Dedifferentiated amniotic fluid mesenchymal stem cell (primary cell): ENCODE measurements around the gene PHLPP1.
A peak's percentile ranks its signal among the peaks of the same experiment; 100 is the strongest.

Source experiments
- DNase-seq: peaks from one replicate; pipeline ENCODE4 v3.0.0-alpha.2; 2016; ENCODE audit errors: extremely low spot score

The PHLPP1 gene

GRCh38 chr18:62979900-62980299 is 264.6 kb downstream of the PHLPP1 start:
- no peak for DNase-seq

GRCh38 chr18:62981566-62981965 is 266.2 kb downstream of the PHLPP1 start:
- DNase-seq = no peak

- DNase-seq = peak; percentile 53
These were observed 267.4 kb downstream of the PHLPP1 start for GRCh38 chr18:62982600-62983251.

GRCh38 chr18:62984656-62985315 is 269.4 kb downstream of the PHLPP1 start:
- no peak for DNase-seq

GRCh38 chr18:62986490-62986889 is 271.1 kb downstream of the PHLPP1 start:
- no peak for DNase-seq

GRCh38 chr18:62987055-62987830 is 271.9 kb downstream of the PHLPP1 start:
- no peak for DNase-seq

- DNase-seq = no peak
These were observed 272.5 kb downstream of the PHLPP1 start for GRCh38 chr18:62987859-62988258.

- no peak for DNase-seq
These were observed 273.1 kb downstream of the PHLPP1 start for GRCh38 chr18:62988471-62988870.

GRCh38 chr18:62989195-62989594 is 273.9 kb downstream of the PHLPP1 start:
- no peak for DNase-seq

- DNase-seq = no peak
These were observed 275.3 kb downstream of the PHLPP1 start for GRCh38 chr18:62990653-62991052.

GRCh38 chr18:62991389-62991788 is 276.0 kb downstream of the PHLPP1 start:
- DNase-seq = no peak

- no peak for DNase-seq
These were observed 276.6 kb downstream of the PHLPP1 start for GRCh38 chr18:62991959-62992358.

- no peak for DNase-seq
These were observed 277.6 kb downstream of the PHLPP1 start for GRCh38 chr18:62992877-62993365.

- no peak for DNase-seq
These were observed 281.2 kb downstream of the PHLPP1 start for GRCh38 chr18:62996566-62996965.

GRCh38 chr18:62997076-62997475 is 281.7 kb downstream of the PHLPP1 start:
- DNase-seq = no peak

- no peak for DNase-seq
These were observed 283.1 kb downstream of the PHLPP1 start for GRCh38 chr18:62998443-62998842.

- no peak for DNase-seq
These were observed 284.1 kb downstream of the PHLPP1 start for GRCh38 chr18:62999392-62999791.

- no peak for DNase-seq
These were observed 284.6 kb downstream of the PHLPP1 start for GRCh38 chr18:62999921-63000320.

GRCh38 chr18:63000839-63001238 is 285.5 kb downstream of the PHLPP1 start:
- DNase-seq = no peak

- no peak for DNase-seq
These were observed 286.5 kb downstream of the PHLPP1 start for GRCh38 chr18:63001861-63002260.

- no peak for DNase-seq
These were observed 287.0 kb downstream of the PHLPP1 start for GRCh38 chr18:63002305-63002704.

GRCh38 chr18:63002803-63003445 is 287.6 kb downstream of the PHLPP1 start:
- no peak for DNase-seq
